B cell (primary cell): Measurements from ENCODE around the gene APCDD1.
"Not testable (repeated sequence)": the region's sequence is repeated elsewhere in the genome, so short reads cannot be mapped to it uniquely, and the experiment has no call there.

Source experiments
- EZH2 ChIP-seq: IDR thresholded peaks from 2 replicates; pipeline ENCODE4 v1.6.1; 2012; ENCODE audit warnings: borderline replicate concordance, low read depth, mild to moderate bottlenecking, moderate library complexity, low read length; ENCODE audit not compliant: insufficient read depth, poor library complexity, severe bottlenecking
- TF ChIP-seq, protein P1 (sequence below): fragments of 200-600 bp; IDR thresholded peaks from one replicate; pipeline ENCODE4 v1.8.0; 2022; ENCODE audit warnings: antibody characterized with exemption, mild to moderate bottlenecking

DNA sequence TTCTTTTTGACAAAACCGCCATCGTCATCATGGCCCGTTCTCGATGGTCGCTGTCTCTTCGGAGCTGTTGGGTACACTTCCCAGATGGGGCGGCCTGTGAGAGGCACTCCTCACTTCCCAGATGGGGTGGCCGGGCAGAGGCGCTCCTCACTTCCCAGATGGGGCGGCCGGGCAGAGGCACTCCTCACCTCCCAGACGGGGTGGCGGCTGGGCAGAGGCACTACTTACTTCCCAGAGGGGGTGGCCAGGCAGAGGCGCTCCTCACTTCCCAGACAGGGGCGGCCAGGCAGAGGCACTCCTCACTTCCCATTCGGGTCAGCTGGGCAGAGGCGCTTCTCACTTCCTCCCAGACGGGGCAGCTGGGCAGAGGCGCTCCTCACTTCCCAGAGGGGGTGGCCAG, 51.5 kb downstream of the APCDD1 start:
- TF ChIP-seq, protein P1, sequence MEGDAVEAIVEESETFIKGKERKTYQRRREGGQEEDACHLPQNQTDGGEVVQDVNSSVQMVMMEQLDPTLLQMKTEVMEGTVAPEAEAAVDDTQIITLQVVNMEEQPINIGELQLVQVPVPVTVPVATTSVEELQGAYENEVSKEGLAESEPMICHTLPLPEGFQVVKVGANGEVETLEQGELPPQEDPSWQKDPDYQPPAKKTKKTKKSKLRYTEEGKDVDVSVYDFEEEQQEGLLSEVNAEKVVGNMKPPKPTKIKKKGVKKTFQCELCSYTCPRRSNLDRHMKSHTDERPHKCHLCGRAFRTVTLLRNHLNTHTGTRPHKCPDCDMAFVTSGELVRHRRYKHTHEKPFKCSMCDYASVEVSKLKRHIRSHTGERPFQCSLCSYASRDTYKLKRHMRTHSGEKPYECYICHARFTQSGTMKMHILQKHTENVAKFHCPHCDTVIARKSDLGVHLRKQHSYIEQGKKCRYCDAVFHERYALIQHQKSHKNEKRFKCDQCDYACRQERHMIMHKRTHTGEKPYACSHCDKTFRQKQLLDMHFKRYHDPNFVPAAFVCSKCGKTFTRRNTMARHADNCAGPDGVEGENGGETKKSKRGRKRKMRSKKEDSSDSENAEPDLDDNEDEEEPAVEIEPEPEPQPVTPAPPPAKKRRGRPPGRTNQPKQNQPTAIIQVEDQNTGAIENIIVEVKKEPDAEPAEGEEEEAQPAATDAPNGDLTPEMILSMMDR, result not testable (repeated sequence)
- not testable (repeated sequence) for TF ChIP-seq EZH2
